Measurements from ENCODE around the gene GP9. TPM values are rescaled to one million over a fixed set of nuclear protein-coding genes. Genes with fewer than 3 reads are reported as not detected.

The GP9 gene
- polyA plus RNA-seq, 1 of the 3 experiments (the other 2 are of a cell fraction), result not detected

DNA sequence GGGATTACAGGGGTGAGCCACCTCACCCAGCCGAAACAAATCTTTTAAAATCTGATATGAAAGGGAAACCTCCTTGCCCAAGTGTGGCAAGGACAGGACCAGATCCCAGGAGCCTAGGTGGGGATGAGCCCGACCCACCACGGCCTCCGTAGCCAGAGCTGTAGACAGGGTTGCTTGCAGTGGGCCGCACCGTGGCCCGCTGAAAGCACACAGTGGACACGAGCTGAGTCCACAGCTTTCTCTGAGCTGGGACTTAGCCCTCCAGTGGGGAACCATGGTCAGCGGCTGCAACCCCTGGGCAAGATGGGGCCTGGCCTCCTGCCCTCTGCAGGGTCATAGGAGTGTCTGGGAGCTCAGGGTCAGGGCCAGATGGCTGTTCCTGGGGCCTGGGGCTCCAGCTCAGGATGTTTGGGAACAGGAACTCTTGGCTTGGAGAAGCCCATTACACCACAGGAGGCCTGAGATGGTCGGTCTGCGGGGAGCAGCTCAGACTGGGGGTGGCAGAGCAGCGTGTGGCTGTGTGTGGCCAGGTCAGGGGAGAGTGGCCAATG lies 24.7 kb downstream of the GP9 start:
- POLR2A ChIA-PET, result no interaction called here
- Histone ChIP-seq H3K79me2 (ENCODE audit: insufficient read depth) (no peaks in the 10 kb centered on the region), H3K36me3 (replicated peaks in 1 of 2; ENCODE audit: control insufficient read depth in 1 of 2, insufficient read depth in 2 of 2, low read length in 1 of 2) (no peaks in the 10 kb centered on the region), H3K9ac (no peak overlapping the region), H3K27me3 (ENCODE audit: insufficient read depth) (no peaks in the 10 kb centered on the region), H3K9me2 (no peaks in the 10 kb centered on the region), H3K27ac (ENCODE audit: low read depth in 2 of 2, low read length in 1 of 2) (no peak overlapping the region), H3F3A (replicated peaks; ENCODE audit: insufficient read depth) (no peaks in the 10 kb centered on the region), H3K4me3 (ENCODE audit: low read depth in 2 of 2, low read length in 1 of 2) (no peak overlapping the region), H3K9me3 (no peaks in the 10 kb centered on the region), H4K20me1 (ENCODE audit: insufficient read depth) (no peaks in the 10 kb centered on the region), H2AFZ (ENCODE audit: low read depth) (no peak overlapping the region), H3K4me2 (no peak overlapping the region), H3K4me1 (ENCODE audit: control insufficient read depth in 1 of 2, insufficient read depth in 2 of 2, low read depth in 1 of 2, low read length in 1 of 2) (no peaks in the 10 kb centered on the region)
- WGBS (ENCODE audit: low lambda C conversion rate), result 98% methylated on average over 4 of the region's 12 CpGs
- TF ChIP-seq REST (IDR thresholded peaks at IDR 0.05; ENCODE audit: low read depth, low read length), result no peak
- TF ChIP-seq SIN3A (IDR thresholded peaks at IDR 0.05; ENCODE audit: borderline replicate concordance, low read depth, low read length), result no peak
- TF ChIP-seq YY1 (IDR thresholded peaks at IDR 0.05; ENCODE audit: low read depth), result no peak
- TF ChIP-seq RAD21 (IDR thresholded peaks at IDR 0.05; ENCODE audit: low read length), result no peak
- TF ChIP-seq EZH2phosphoT487 (IDR thresholded peaks at IDR 0.05; ENCODE audit: borderline replicate concordance, low read depth), result no peak
- TF ChIP-seq FOXJ3 (CRISPR knock-in tag; IDR thresholded peaks at IDR 0.05), result no peak
- no peak for TF ChIP-seq RFX5 (IDR thresholded peaks at IDR 0.05; ENCODE audit: low read length)
- TF ChIP-seq TAF1 (IDR thresholded peaks at IDR 0.05; ENCODE audit: borderline replicate concordance, low read depth, low read length), result no peak
- no peak for TF ChIP-seq SMC3 (IDR thresholded peaks at IDR 0.05; ENCODE audit: low read depth, low read length)
- TF ChIP-seq, protein P1, sequence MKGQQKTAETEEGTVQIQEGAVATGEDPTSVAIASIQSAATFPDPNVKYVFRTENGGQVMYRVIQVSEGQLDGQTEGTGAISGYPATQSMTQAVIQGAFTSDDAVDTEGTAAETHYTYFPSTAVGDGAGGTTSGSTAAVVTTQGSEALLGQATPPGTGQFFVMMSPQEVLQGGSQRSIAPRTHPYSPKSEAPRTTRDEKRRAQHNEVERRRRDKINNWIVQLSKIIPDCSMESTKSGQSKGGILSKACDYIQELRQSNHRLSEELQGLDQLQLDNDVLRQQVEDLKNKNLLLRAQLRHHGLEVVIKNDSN (IDR thresholded peaks at IDR 0.05; ENCODE audit: borderline replicate concordance, low read depth), result no peak
- TF ChIP-seq, protein P2, sequence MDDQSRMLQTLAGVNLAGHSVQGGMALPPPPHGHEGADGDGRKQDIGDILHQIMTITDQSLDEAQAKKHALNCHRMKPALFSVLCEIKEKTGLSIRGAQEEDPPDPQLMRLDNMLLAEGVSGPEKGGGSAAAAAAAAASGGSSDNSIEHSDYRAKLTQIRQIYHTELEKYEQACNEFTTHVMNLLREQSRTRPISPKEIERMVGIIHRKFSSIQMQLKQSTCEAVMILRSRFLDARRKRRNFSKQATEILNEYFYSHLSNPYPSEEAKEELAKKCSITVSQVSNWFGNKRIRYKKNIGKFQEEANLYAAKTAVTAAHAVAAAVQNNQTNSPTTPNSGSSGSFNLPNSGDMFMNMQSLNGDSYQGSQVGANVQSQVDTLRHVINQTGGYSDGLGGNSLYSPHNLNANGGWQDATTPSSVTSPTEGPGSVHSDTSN (IDR thresholded peaks at IDR 0.05), result no peak
- no peak for TF ChIP-seq EP300 (IDR thresholded peaks at IDR 0.05; ENCODE audit: borderline replicate concordance in 1 of 2, low read depth in 1 of 2, low read length in 1 of 2)
- TF ChIP-seq NRF1 (IDR thresholded peaks at IDR 0.05; ENCODE audit: low read depth, low read length), result no peak
- TF ChIP-seq TCF12 (IDR thresholded peaks at IDR 0.05), result no peak
- CTCF ChIA-PET, result interaction anchor here (1.2 to 2.5 kb wide), 2 partner anchors 104 to 115 kb away, joined by 3 to 15 read pairs; no protein-coding TSS in a partner anchor
- no peak for DNase-seq
